ENCODE measurements around the gene PROSER3.
"Not testable (repeated sequence)": the region's sequence is repeated elsewhere in the genome, so short reads cannot be mapped to it uniquely, and the experiment has no call there.

The PROSER3 gene

GRCh38 chr19:35722897-35723296, 35.1 kb upstream of the PROSER3 start:
- DNase-seq (ENCODE audit: low spot score): no peak

DNA sequence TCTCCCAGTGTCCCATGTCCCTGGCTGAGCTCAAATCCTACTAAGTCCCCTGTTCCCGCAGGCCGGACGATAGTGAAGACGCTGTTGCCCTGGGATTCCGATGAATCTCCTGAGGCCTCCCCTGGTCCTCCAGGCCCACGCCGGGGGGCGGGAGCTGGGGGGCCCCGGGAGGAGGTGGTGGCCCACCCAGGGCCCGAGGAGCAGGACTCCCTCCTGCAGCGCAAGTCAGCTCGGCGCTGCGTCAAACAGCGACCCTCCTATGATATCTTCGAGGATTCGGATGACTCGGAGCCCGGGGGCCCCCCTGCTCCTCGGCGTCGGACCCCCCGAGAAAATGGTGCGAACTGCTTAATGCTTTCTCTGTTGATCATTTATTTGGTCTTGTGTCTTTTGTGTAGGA, 34.3 kb upstream of the PROSER3 start:
- DNase-seq (ENCODE audit: low spot score): no peak

DNA sequence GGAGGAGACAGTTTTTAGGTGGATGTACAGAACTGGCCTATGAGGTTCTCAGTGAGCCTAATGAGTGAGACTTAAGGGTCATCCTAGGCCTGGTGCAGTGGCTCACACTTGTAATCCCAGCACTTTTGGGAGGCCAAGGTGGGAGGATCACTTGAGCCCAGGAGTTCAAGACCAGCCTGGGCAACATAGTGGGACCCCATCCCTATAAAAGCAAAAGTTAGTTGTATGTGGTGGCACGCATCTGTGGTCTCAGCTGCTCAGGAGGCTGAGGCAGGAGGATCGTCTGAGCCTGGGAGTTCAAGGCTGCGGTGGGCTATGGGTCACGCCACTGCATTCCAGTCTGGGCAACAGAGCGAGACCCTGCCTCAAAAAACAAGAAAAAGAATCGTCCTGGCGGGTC, 33.8 kb upstream of the PROSER3 start:
- DNase-seq (ENCODE audit: low spot score): not testable (repeated sequence)

DNA sequence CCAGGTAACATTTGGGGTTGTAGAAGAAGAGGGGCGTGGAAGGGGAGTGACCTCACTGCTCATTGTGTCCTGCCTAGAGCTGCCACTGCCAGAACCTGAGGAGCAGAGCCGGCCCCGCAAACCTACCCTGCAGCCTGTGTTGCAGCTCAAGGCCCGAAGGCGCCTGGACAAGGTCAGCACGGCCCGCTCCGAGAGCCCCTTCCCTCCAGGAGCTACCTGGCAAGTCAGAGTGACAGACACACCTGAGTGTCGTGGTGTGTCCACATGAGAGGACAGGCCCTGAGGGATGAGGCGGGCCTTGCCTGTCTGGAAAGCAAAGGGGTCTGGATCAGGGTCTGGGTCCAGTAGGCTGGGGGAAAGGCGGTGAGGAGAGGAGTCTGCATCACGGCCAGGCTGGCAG, 33.4 kb upstream of the PROSER3 start:
- no peak for DNase-seq (ENCODE audit: low spot score)

GRCh38 chr19:35725216-35725861, 32.6 kb upstream of the PROSER3 start:
- DNase-seq (ENCODE audit: low spot score): no peak

- no peak for DNase-seq (ENCODE audit: low spot score)
Measured at GRCh38 chr19:35727053-35727955, 30.7 kb upstream of the PROSER3 start.

GRCh38 chr19:35727956-35728706, 29.8 kb upstream of the PROSER3 start:
- DNase-seq (ENCODE audit: low spot score): no peak

DNA sequence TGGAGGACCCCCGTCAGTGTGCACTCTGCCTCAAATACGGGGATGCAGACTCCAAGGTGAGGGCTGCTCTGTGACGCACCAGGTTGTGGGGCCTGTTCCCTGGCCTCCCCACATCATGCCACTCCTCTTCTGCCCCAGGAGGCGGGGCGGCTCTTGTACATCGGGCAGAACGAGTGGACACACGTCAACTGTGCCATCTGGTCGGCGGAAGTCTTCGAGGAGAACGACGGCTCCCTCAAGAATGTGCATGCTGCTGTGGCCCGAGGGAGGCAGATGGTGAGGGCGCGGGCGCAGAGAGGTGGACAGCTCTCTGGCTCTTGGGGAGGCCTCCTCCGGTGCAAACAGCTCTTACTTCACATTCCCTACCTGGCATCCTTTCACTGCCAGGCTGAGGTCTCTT, 29.0 kb upstream of the PROSER3 start:
- no peak for DNase-seq (ENCODE audit: low spot score)

GRCh38 chr19:35729763-35730162, 28.2 kb upstream of the PROSER3 start:
- DNase-seq (ENCODE audit: low spot score): no peak

DNA sequence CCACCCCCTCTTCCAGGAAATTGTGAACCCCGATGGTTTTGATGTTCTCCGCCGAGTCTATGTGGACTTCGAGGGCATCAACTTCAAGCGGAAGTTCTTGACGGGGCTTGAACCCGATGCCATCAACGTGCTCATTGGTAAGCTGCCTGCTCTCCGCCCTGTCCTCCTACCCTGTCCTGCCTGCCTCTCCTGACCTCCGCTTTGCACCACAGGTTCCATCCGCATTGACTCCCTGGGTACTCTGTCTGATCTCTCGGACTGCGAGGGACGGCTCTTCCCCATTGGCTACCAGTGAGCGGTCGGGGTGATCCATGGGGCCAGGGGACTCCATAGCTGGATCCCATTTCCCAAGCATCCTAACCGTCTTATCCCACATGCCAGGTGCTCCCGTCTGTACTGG, 27.6 kb upstream of the PROSER3 start:
- no peak for DNase-seq (ENCODE audit: low spot score)

DNA sequence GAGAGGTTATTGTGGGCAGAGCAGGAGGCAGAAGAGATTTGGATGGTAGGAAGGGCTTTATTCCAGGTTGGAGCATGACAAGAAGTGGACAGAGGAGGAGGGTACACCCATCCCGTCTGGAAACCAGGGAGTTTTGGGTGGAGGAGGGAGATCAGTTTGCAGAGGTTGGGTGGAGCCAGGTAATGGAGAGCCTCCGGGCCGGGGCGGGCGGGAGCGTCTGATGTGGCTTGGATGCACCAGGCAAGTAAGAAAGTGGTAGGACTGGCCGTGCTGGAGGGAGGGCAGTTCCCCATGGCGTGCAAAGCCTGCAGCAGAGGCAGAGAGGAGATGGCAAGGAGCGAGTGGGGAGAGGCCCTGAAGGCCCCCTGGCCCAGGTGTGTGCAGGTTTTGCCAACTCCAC, 26.6 kb upstream of the PROSER3 start:
- DNase-seq (ENCODE audit: low spot score): no peak

DNA sequence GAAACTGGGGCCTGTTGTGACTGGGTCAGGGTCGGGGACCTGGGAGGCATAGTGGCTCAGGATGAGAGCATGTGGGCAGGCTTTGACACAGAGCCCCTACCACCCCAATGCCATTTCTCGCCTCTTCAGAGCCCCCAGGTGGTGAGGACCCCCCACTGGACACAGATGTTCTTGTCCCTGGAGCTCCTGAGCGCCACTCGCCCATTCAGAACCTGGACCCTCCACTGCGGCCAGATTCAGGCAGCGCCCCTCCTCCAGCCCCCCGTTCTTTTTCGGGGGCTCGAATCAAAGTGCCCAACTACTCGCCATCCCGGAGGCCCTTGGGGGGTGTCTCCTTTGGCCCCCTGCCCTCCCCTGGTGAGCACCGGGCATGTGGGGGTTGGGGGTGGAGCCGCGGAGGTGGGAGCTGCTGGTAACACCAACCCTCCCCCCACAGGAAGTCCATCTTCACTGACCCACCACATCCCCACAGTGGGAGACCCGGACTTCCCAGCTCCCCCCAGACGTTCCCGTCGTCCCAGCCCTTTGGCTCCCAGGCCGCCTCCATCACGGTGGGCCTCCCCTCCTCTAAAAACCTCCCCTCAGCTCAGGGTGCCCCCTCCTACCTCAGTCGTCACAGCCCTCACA, 26.1 kb upstream of the PROSER3 start:
- no peak for DNase-seq (ENCODE audit: low spot score)

DNA sequence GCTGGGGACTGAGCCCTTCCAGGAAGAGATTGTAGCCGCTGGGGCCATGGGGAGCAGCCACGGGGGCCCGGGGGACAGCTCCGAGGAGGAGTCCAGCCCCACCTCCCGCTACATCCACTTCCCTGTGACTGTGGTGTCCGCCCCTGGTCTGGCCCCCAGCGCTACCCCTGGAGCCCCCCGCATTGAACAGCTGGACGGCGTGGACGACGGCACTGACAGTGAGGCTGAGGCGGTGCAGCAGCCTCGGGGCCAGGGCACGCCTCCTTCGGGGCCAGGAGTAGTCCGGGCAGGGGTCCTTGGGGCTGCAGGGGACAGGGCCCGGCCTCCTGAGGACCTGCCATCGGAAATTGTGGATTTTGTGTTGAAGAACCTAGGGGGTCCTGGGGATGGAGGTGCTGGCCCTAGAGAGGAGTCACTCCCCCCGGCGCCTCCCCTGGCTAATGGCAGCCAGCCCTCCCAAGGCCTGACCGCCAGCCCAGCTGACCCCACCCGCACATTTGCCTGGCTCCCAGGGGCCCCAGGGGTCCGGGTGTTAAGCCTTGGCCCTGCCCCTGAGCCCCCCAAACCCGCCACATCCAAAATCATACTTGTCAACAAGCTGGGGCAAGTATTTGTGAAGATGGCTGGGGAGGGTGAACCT, 25.3 kb upstream of the PROSER3 start:
- DNase-seq (ENCODE audit: low spot score): no peak

DNA sequence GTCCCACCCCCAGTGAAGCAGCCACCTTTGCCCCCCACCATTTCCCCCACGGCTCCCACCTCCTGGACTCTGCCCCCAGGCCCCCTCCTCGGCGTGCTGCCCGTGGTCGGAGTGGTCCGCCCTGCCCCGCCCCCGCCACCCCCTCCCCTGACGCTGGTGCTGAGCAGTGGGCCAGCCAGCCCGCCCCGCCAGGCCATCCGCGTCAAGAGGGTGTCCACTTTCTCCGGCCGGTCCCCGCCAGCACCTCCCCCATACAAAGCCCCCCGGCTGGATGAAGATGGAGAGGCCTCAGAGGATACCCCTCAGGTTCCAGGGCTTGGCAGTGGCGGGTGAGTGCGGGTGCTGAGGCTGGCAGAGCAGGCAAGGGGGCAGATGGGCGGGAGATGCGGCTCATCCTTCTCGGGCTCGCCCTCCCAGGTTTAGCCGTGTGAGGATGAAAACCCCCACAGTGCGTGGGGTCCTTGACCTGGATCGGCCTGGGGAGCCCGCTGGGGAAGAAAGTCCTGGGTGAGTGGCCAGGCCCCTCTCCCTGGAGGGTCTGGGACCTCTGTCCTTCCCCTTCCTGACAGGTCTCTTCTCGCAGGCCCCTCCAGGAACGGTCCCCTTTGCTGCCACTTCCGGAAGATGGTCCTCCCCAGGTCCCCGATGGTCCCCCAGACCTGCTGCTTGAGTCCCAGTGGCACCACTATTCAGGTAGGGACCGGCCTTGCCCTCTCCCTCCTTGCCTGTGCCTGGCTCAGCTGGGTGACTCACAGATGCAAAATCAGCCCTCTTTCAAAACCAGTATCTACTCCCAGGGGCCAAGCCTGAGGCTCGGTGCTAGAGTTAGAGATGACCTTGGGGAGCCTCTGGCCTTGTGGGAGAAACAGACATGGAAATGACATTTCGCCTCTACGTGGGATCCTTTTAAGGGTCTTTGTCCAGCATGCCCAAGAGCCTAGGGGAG, 24.5 kb upstream of the PROSER3 start:
- DNase-seq (ENCODE audit: low spot score): no peak

DNA sequence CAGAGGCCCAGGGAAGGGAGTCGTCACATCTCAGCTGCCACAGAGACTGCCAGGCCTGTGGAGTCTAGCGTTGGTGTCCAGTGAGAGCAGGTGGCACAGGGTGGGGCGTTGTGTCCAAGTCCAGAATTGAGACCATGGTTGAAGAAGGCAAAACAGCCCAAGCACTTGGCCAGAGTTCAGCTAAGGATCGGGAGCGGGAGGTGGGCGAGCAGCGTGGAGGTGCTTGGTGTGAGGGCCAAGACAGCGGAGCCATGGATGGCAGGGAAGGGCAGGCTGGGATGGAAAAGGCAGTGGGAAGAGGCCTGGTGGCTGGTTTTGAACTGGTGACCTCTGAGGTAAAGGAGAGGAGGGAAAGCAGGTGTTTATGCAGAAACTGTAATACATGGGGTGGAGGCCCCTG, 23.7 kb upstream of the PROSER3 start:
- no peak for DNase-seq (ENCODE audit: low spot score)

- DNase-seq (ENCODE audit: low spot score): no peak
Measured at GRCh38 chr19:35734889-35735288, 23.1 kb upstream of the PROSER3 start.

GRCh38 chr19:35736913-35737886, 20.8 kb upstream of the PROSER3 start:
- peak; percentile 67 for DNase-seq (ENCODE audit: low spot score)

GRCh38 chr19:35738021-35738886, 19.7 kb upstream of the PROSER3 start:
- DNase-seq (ENCODE audit: low spot score): no peak

GRCh38 chr19:35738887-35739229, 19.1 kb upstream of the PROSER3 start:
- DNase-seq (ENCODE audit: low spot score): no peak

Data from HuH-7 (cell line).